HCT116 (cell line): Measurements from ENCODE around the gene THBD. TPM values are rescaled to one million over a fixed set of nuclear protein-coding genes. Genes with fewer than 3 reads are reported as not detected.

Source experiments
- ATAC-seq: fragments of 200-7000 bp; cut with Tn5 transposase; 2 replicates; pipeline ENCODE4 v1.9.1; 2020; ENCODE audit warnings: mild to moderate bottlenecking, moderate library complexity
- BruUV-seq: library from RNA; stranded (reverse); fragments of 400-500 nt; replicated peaks from 2 replicates; lab custom pipeline; 2021; lab: Mats Ljungman, UMichigan
- CTCF ChIA-PET: fragments of 300-600 bp; sonication (Branson Sonifier 250); formaldehyde crosslinking; loops from one replicate; lab custom pipeline; 2021; ENCODE audit warnings: antibody characterized with exemption; lab: Charles Lee
- POLR2A ChIA-PET: fragments of 300-600, 350-600 bp; sonication (Branson Sonifier 250); formaldehyde crosslinking; loops from one replicate; lab custom pipeline; 2021; ENCODE audit warnings: antibody characterized with exemption; lab: Charles Lee
- RAD21 ChIA-PET, 2 experiments: fragments of 300-600 bp; sonication (Branson Sonifier 250); formaldehyde crosslinking; loops; one replicate each; lab custom pipeline; 2023; ENCODE audit warnings: low total read pairs in 2 of 2; ENCODE audit not compliant: uncharacterized antibody in 2 of 2, unreplicated experiment in 2 of 2, low non-redundant PET in 1 of 2; lab: Charles Lee
- DNase-seq: peaks from one replicate; pipeline ENCODE4 v3.0.0-alpha.2; 2010; ENCODE audit warnings: low read depth, low spot score
- H2AFZ ChIP-seq: fragments of 200-600 bp; shearing (Covaris generic), sonication (generic); 2 replicates; pipeline ENCODE4 v1.6.1; 2017; ENCODE audit warnings: low read depth, mixed run types, mixed read lengths, antibody characterized with exemption, low read length; ENCODE audit not compliant: poor library complexity, severe bottlenecking
- H3K27ac ChIP-seq: 2 replicates; pipeline ENCODE4 v1.5.1; 2012; ENCODE audit warnings: low read depth, low read length
- H3K27me3 ChIP-seq: fragments of 200-600 bp; sonication (generic); 2 replicates; pipeline ENCODE4 v1.6.1; 2016; ENCODE audit warnings: mixed run types, low read length, mixed read lengths; ENCODE audit not compliant: insufficient read depth
- H3K36me3 ChIP-seq, 2 experiments: fragments of 200-500 bp in 1 of 2; fragments of 200-600 bp in 1 of 2; sonication (Bioruptor generic) in 1 of 2; sonication (generic) in 1 of 2; 2 replicates each; pipeline versions ENCODE4 v1.5.1 to v1.6.1; 2014 to 2016; ENCODE audit warnings: low read length in 2 of 2, inconsistent platforms in 1 of 2, mixed read lengths in 1 of 2, mixed run types in 1 of 2; ENCODE audit not compliant: insufficient read depth in 2 of 2, control insufficient read depth in 1 of 2
- H3K4me1 ChIP-seq, 2 experiments: fragments of 200-600 bp in 1 of 2; sonication (generic) in 1 of 2; 2 replicates each; pipeline versions ENCODE4 v1.5.1 to v1.6.1; 2012 to 2017; ENCODE audit warnings: low read length in 2 of 2, inconsistent platforms in 1 of 2, mild to moderate bottlenecking in 1 of 2, mixed read lengths in 1 of 2, mixed run types in 1 of 2, moderate library complexity in 1 of 2; ENCODE audit not compliant: insufficient read depth in 2 of 2, control insufficient read depth in 1 of 2
- H3K4me2 ChIP-seq: fragments of 200-600 bp; sonication (generic); 2 replicates; pipeline ENCODE4 v1.6.1; 2017; ENCODE audit warnings: mixed run types, low read length, mixed read lengths
- H3K4me3 ChIP-seq, 2 experiments: fragments of 200-600 bp in 1 of 2; sonication (generic) in 1 of 2; replicated peaks in 1 of 2; 2 replicates each; pipeline ENCODE4 v1.5.1; 2011 to 2016; ENCODE audit warnings: low read length in 2 of 2, control low read depth in 1 of 2, low read depth in 1 of 2, mild to moderate bottlenecking in 1 of 2, mixed read lengths in 1 of 2, mixed run types in 1 of 2
- H3K79me2 ChIP-seq: fragments of 200-600 bp; sonication (generic); 2 replicates; pipeline ENCODE4 v1.6.1; 2017; ENCODE audit warnings: mild to moderate bottlenecking, mixed run types, low read length, moderate library complexity, mixed read lengths; ENCODE audit not compliant: insufficient read depth
- H3K9ac ChIP-seq: fragments of 200-600 bp; sonication (generic); 2 replicates; pipeline ENCODE4 v1.6.1; 2016; ENCODE audit warnings: low read length, mixed read lengths
- H3K9me2 ChIP-seq: fragments of 200-600 bp; sonication (generic), shearing (Covaris generic); 2 replicates; pipeline ENCODE4 v1.6.1; 2017; ENCODE audit warnings: mixed run types, mild to moderate bottlenecking, moderate library complexity; ENCODE audit not compliant: insufficient read depth
- H3K9me3 ChIP-seq, 2 experiments: fragments of 200-500 bp in 1 of 2; fragments of 200-600 bp in 1 of 2; sonication (Bioruptor generic) in 1 of 2; sonication (generic) in 1 of 2; 2 replicates each; pipeline ENCODE4 v1.6.1; 2014 to 2017; ENCODE audit warnings: low read length in 2 of 2, mixed read lengths in 2 of 2, inconsistent platforms in 1 of 2, low read depth in 1 of 2, mild to moderate bottlenecking in 1 of 2, mixed run types in 1 of 2, moderate library complexity in 1 of 2; ENCODE audit not compliant: control insufficient read depth in 1 of 2, insufficient read depth in 1 of 2
- H4K20me1 ChIP-seq: fragments of 200-600 bp; sonication (generic), shearing (Covaris generic); 2 replicates; pipeline ENCODE4 v1.6.1; 2017; ENCODE audit warnings: mixed run types, mild to moderate bottlenecking, moderate library complexity; ENCODE audit not compliant: insufficient read depth
- ATF3 ChIP-seq: IDR thresholded peaks from 2 replicates; pipeline ENCODE4 v1.6.1; 2012
- CTCF ChIP-seq, 3 experiments: fragments of 200-600 bp in 1 of 3; sonication (generic) in 1 of 3; IDR thresholded peaks in 2 of 3; conservative IDR thresholded peaks in 1 of 3; 2 replicates each; pipeline ENCODE4 v1.5.1; 2012 to 2017; ENCODE audit warnings: low read depth in 2 of 3, low read length in 2 of 3, antibody characterized with exemption in 1 of 3, borderline replicate concordance in 1 of 3, control low read depth in 1 of 3, mild to moderate bottlenecking in 1 of 3, mixed read lengths in 1 of 3, mixed run types in 1 of 3, moderate library complexity in 1 of 3; ENCODE audit not compliant: insufficient read depth in 1 of 3
- EZH2phosphoT487 ChIP-seq: fragments of 200-600 bp; IDR thresholded peaks from 2 replicates; pipeline ENCODE4 v1.6.1; 2018; ENCODE audit warnings: antibody characterized with exemption, borderline replicate concordance
- FOSL1 ChIP-seq: IDR thresholded peaks from 2 replicates; pipeline ENCODE4 v1.6.1; 2012; ENCODE audit warnings: low read depth
- POLR2A ChIP-seq: IDR thresholded peaks from 2 replicates; pipeline ENCODE4 v1.7.0; 2011; ENCODE audit warnings: borderline replicate concordance; ENCODE audit not compliant: insufficient read depth, insufficient read length; ENCODE audit errors: extremely low read depth
- REST ChIP-seq: IDR thresholded peaks from 2 replicates; pipeline ENCODE4 v1.6.1; 2012; ENCODE audit warnings: low read depth
- SIN3A ChIP-seq: IDR thresholded peaks from 2 replicates; pipeline ENCODE4 v1.6.1; 2012; ENCODE audit warnings: low read depth
- intact Hi-C: fragments of 100-400 bp; cut with micrococcal nuclease; formaldehyde crosslinking; loops from 2 replicates; pipeline ENCODE4 v1.10.0; 2022
- total RNA-seq: library from RNA; stranded (reverse); gene quantifications from one replicate; pipeline ENCODE4 v1.2.1, GENCODE V29; 2021; ENCODE audit not compliant: unreplicated experiment

THBD gene
- total RNA-seq, 1 experiment from 2014 or later, result 0.39 TPM

GRCh38 chr20:23096986-23097520 lies 47.6 kb upstream of the THBD start:
- Histone ChIP-seq H3K9me2 (no peaks in the 10 kb centered on the region), H3K4me2 (no peak overlapping the region), H3K27ac (no peak overlapping the region), H3K4me1 (peaks cover 0 to 8% of the 10 kb centered on the region in 2 experiments; a peak in 3 of 4 replicates), H4K20me1 (no peaks in the 10 kb centered on the region), H3K27me3 (peaks cover 24% of the 10 kb centered on the region), H3K4me3 (no peak overlapping the region), H3K9ac (no peak overlapping the region), H2AFZ (no peak overlapping the region), H3K79me2 (no peaks in the 10 kb centered on the region), H3K36me3 (no peaks in the 10 kb centered on the region), H3K9me3 (no peaks in the 10 kb centered on the region)
- BruUV-seq, result no TSS peak
- intact Hi-C loops, result no loop called here
- RAD21 ChIA-PET, result no interaction called here
- POLR2A ChIA-PET, result no interaction called here
- TF ChIP-seq REST (no peak), CTCF (IDR thresholded peaks at IDR 0.05 in 2 of 3, conservative IDR thresholded peaks at IDR 0.05 in 1 of 3; ENCODE audit: borderline replicate concordance in 1 of 3, insufficient read depth in 1 of 3, low read depth in 2 of 3, low read length in 2 of 3) (no peak), SIN3A (no peak), EZH2phosphoT487 (no peak), FOSL1 (no peak), POLR2A (no peak), ATF3 (no peak)
- no peak for DNase-seq
- CTCF ChIA-PET, result no interaction called here
- no peak for ATAC-seq
